Stomach (tissue), 9 donors: ENCODE measurements around the gene TST. TPM values are rescaled to one million over a fixed set of nuclear protein-coding genes. Genes with fewer than 3 reads are reported as not detected.

Source experiments
- DNase-seq, 2 donors: peaks; one replicate each; pipeline versions ENCODE4 v3.0.0 to v3.0.0-alpha.2; 2013 to 2019
- H3K27ac ChIP-seq, 5 donors: fragments of 200-600 bp in 4 of 5; sonication (generic) in 4 of 5; one replicate each; pipeline ENCODE4 v1.5.1; 2013 to 2019; ENCODE audit warnings: mild to moderate bottlenecking in 1 of 5, moderate library complexity in 1 of 5
- H3K27me3 ChIP-seq, 3 donors: fragments of 200-600 bp; sonication (generic); one replicate each; pipeline ENCODE4 v1.5.1; 2017 to 2019; ENCODE audit warnings: mixed run types in 1 of 3
- H3K36me3 ChIP-seq, 4 donors: fragments of 200-600 bp; sonication (generic); 1 replicate in 3 of 4; 2 replicates in 1 of 4; pipeline ENCODE4 v1.5.1; 2016 to 2019
- H3K4me1 ChIP-seq, 4 donors: fragments of 200-600 bp; sonication (generic); one replicate each; pipeline ENCODE4 v1.5.1; 2016 to 2019
- H3K4me3 ChIP-seq, 4 donors: fragments of 200-600 bp; sonication (generic) in 3 of 4; one replicate each; pipeline ENCODE4 v1.5.1; 2016 to 2019; ENCODE audit warnings: mild to moderate bottlenecking in 1 of 4
- H3K9me3 ChIP-seq, 4 donors: fragments of 200-600 bp; sonication (generic); one replicate each; pipeline ENCODE4 v1.5.1; 2016 to 2019
- EP300 ChIP-seq: sonication (generic); formaldehyde crosslinking; IDR thresholded peaks from one replicate; pipeline ENCODE4 v1.6.1; 2017; ENCODE audit warnings: antibody characterized with exemption
- POLR2A ChIP-seq, 4 donors: fragments of 450-650 bp; IDR thresholded peaks; one replicate each; pipeline ENCODE4 v1.6.1; 2016; ENCODE audit warnings: antibody characterized with exemption in 4 of 4, control low read depth in 2 of 4, mild to moderate bottlenecking in 1 of 4, moderate library complexity in 1 of 4
- POLR2AphosphoS5 ChIP-seq, 3 donors: sonication (generic); formaldehyde crosslinking; IDR thresholded peaks; one replicate each; pipeline ENCODE4 v1.6.1; 2016; ENCODE audit warnings: antibody characterized with exemption in 3 of 3
- WGBS, 5 donors: extraction: QIAGEN DNeasy Blood & Tissue Kit in 3 of 5; methylation state at CpG; one replicate each; pipeline versions ENCODE4 v1.1.5 to v1.1.7; 2013 to 2018; 5-methylcytosine and 5-hydroxymethylcytosine counted together
- intact Hi-C: fragments of 100-400 bp; cut with DNase I; formaldehyde crosslinking; loops from one replicate; pipeline ENCODE4 v1.15.1; 2023; ENCODE audit warnings: low total_unique reads
- polyA plus RNA-seq, 3 donors: library from polyadenylated mRNA; stranded (reverse); fragments of 200-250 nt; gene quantifications; one replicate each; pipeline ENCODE4 v1.2.3, GENCODE V29; 2013
- total RNA-seq, 5 donors: library from RNA; depleted of rRNA; stranded (reverse); fragments of >200 nt; gene quantifications; one replicate each; pipeline versions ENCODE4 v1.1.0 to v1.2.3, GENCODE V29; 2014 to 2016
- TF ChIP-seq, protein P1 (sequence below), 7 experiments: fragments of 450-650 bp in 4 of 7; fragments of 200-600 bp in 3 of 7; sonication (generic) in 3 of 7; IDR thresholded peaks; one replicate each; pipeline ENCODE4 v1.5.1; 2016 to 2019; ENCODE audit warnings: antibody characterized with exemption in 7 of 7, control low read depth in 2 of 7, mild to moderate bottlenecking in 1 of 7
- donor health status: healthy with polysubstance abuse.
- donor health status: Bipolar disorder and iron deficiency.
- donor health status: healthy.

TST gene
- total and polyA plus RNA-seq, 8 donors: 51.8 to 709 (median 95.3) TPM

DNA sequence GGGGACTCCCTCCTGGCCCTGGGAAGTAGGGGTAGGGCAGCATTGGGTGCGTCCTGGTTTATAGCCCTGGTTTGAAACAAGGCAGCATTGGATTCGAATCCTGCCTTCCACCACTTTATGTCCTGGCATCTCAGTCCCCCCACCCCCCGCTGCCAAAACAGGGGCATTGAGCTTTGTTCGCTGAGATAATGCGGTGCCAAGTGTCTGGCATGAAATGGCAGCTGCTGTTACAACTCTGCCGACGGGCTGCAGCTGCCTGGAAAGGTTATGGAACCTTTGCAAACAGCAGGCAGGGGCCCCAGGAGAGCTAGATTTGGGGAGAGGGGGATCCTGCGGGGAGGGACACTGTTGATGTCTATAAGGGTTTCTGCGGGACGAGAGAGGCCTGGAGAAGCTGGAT, 1.9 kb downstream of the TST start:
- Histone ChIP-seq H3K36me3 (peaks cover 0 to 10% (median 4%) of the 10 kb centered on the region in 4 donors), H3K4me1 (peaks cover 61 to 85% (median 77%) of the 10 kb centered on the region in 4 donors), H3K4me3 (peak overlapping the region; percentile 92 to 97 (median 96)), H3K27me3 (no peaks in the 10 kb centered on the region), H3K9me3 (no peaks in the 10 kb centered on the region), H3K27ac (peak overlapping the region; percentile 93 to 97 (median 94))
- intact Hi-C loops: no loop called here
- WGBS, 5 donors: 35 to 73% (median 42%) methylated on average over 5 to 10 of the region's 10 CpGs
- TF ChIP-seq POLR2A (IDR thresholded peaks at IDR 0.05) (no peak), POLR2AphosphoS5 (IDR thresholded peaks at IDR 0.05) (no peak), EP300 (no peak)
- TF ChIP-seq, protein P1, sequence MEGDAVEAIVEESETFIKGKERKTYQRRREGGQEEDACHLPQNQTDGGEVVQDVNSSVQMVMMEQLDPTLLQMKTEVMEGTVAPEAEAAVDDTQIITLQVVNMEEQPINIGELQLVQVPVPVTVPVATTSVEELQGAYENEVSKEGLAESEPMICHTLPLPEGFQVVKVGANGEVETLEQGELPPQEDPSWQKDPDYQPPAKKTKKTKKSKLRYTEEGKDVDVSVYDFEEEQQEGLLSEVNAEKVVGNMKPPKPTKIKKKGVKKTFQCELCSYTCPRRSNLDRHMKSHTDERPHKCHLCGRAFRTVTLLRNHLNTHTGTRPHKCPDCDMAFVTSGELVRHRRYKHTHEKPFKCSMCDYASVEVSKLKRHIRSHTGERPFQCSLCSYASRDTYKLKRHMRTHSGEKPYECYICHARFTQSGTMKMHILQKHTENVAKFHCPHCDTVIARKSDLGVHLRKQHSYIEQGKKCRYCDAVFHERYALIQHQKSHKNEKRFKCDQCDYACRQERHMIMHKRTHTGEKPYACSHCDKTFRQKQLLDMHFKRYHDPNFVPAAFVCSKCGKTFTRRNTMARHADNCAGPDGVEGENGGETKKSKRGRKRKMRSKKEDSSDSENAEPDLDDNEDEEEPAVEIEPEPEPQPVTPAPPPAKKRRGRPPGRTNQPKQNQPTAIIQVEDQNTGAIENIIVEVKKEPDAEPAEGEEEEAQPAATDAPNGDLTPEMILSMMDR (IDR thresholded peaks at IDR 0.05): no peak
- peak in 1 of 2 donors; percentile 40 for DNase-seq

DNA sequence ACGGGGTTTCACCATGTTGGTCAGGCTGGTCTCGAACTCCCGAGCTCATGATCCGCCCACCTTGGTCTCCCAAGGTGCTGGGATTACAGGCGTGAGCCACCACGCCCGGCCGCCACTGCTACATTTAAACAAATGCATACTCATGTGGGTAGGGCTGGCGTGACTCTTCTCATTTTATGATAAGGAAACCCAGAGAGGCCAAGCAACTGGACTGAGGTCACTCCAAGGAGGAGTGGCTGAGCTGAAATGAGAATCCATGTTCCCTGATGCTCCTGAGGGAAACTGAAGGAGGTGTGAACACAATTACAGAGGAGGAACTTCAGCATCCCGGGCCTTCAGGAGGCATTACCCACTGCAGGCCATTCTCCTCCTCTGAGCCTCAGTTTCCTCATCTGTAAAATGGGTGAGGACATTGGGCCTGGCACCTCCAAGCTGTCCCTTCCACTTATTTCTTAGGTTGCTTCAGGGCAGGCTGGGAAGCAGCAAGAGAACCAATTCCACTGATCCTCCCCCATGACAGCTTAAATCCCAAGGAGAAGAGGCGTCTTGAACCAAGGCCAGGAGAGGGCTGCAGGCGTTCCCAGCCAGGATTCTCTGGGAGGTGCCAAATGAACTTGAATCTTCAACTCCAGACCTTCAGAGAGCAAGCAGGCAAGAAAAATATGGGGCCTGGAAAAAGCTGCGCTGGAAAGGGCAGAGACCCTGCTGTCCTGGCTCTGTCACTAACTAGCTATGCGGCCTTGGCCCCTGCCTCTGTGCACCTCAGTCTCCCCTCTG, 2.9 kb downstream of the TST start:
- H3K4me1 ChIP-seq: peaks cover 58 to 85% (median 77%) of the 10 kb centered on the region in 4 donors
- H3K9me3 ChIP-seq: no peaks in the 10 kb centered on the region
- intact Hi-C loops: no loop called here
- DNase-seq: peak; percentile 72 to 76
- peaks cover 0 to 10% (median 4%) of the 10 kb centered on the region in 4 donors for H3K36me3 ChIP-seq
- TF ChIP-seq POLR2A (IDR thresholded peaks at IDR 0.05): no peak
- TF ChIP-seq POLR2AphosphoS5 (IDR thresholded peaks at IDR 0.05): peak in 2 of 3 donors; percentile 56 to 75
- peak overlapping the region in 1 of 4 donors; percentile 97 for H3K4me3 ChIP-seq
- H3K27ac ChIP-seq: peak overlapping the region; percentile 93 to 97 (median 94)
- WGBS, 5 donors: 62 to 82% (median 71%) methylated on average over 14 of the region's 14 CpGs
- no peaks in the 10 kb centered on the region for H3K27me3 ChIP-seq

DNA sequence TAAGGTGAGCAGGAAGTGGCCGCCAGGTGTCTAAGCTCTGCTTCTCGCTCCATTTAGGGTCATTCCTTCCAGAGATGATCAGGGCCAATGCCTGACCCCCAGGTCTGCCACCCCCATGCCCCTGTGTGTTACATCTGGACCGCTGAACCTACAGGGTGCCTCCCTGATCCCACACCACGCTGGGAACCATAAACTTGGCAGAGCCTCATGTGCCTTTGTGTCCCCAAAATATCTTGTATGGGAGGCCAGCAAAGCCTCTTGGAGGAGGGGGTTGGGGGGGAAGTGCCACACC, 3.7 kb downstream of the TST start:
- peaks cover 0 to 10% (median 4%) of the 10 kb centered on the region in 4 donors for H3K36me3 ChIP-seq
- no peaks in the 10 kb centered on the region for H3K27me3 ChIP-seq
- H3K4me1 ChIP-seq: peaks cover 50 to 85% (median 75%) of the 10 kb centered on the region in 4 donors
- DNase-seq: no peak
- peak overlapping the region in 1 of 4 donors; percentile 6 for H3K4me3 ChIP-seq
- TF ChIP-seq, protein P1 (IDR thresholded peaks at IDR 0.05): no peak
- TF ChIP-seq POLR2AphosphoS5 (IDR thresholded peaks at IDR 0.05) (no peak), EP300 (no peak), POLR2A (IDR thresholded peaks at IDR 0.05) (no peak)
- H3K9me3 ChIP-seq: no peaks in the 10 kb centered on the region
- peak overlapping the region; percentile 50 to 97 (median 67) for H3K27ac ChIP-seq
- 45 to 74% (median 58%) methylated on average over 4 of the region's 4 CpGs for WGBS, 5 donors
- intact Hi-C loops: no loop called here

DNA sequence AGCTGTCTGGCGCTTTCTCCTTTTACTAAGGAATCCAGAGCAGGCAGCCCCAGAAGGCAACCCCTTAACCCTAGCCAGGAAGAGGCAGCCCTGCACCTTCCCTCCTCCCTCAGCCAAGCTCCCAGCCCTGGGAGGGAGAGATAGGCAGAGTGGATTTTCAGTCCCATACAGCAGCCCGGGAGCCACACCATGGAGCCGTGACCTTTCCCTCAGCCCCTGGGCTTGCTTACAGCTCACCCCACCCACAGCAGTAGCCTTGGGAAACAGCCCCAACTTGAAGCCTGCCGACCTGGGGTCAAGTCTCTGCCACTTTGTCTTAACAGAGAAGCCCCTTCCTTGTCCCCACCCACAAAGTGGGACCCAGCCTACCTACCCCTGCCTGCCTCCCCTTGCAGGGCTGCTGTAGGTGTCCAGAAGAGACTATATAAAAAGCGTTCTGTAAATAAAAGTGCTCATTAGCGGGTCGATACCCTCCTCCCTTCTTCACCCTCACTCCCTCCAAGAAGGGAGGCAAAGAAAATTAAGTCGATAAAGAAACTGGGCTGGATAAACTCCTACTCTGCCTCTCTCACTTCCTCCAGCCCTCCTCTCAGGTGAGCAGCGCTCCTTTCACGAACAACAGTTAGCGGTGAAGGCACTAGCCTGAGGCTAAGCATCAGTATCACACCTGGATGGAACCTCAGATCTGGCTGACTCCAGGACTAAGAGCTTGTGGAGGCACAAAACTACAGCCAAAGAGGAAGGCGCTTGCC, 4.2 kb downstream of the TST start:
- H3K27me3 ChIP-seq: no peaks in the 10 kb centered on the region
- H3K36me3 ChIP-seq: peaks cover 0 to 10% (median 4%) of the 10 kb centered on the region in 4 donors
- H3K27ac ChIP-seq: peak overlapping the region; percentile 50 to 97 (median 67)
- no peaks in the 10 kb centered on the region for H3K9me3 ChIP-seq
- peaks cover 45 to 82% (median 72%) of the 10 kb centered on the region in 4 donors for H3K4me1 ChIP-seq
- 43 to 65% (median 48%) methylated on average over 12 of the region's 12 CpGs for WGBS, 5 donors
- peak overlapping the region in 1 of 4 donors; percentile 6 for H3K4me3 ChIP-seq
- intact Hi-C loops: no loop called here
- DNase-seq: peak; percentile 52 to 71
- no peak for TF ChIP-seq POLR2A (IDR thresholded peaks at IDR 0.05)
- TF ChIP-seq POLR2AphosphoS5 (IDR thresholded peaks at IDR 0.05): no peak
- TF ChIP-seq EP300: no peak
- TF ChIP-seq, protein P1 (IDR thresholded peaks at IDR 0.05): no peak
